ENCODE data around the gene DAPK3.
"Not testable (repeated sequence)": the region's sequence is repeated elsewhere in the genome, so short reads cannot be mapped to it uniquely, and the experiment has no call there.

DNA sequence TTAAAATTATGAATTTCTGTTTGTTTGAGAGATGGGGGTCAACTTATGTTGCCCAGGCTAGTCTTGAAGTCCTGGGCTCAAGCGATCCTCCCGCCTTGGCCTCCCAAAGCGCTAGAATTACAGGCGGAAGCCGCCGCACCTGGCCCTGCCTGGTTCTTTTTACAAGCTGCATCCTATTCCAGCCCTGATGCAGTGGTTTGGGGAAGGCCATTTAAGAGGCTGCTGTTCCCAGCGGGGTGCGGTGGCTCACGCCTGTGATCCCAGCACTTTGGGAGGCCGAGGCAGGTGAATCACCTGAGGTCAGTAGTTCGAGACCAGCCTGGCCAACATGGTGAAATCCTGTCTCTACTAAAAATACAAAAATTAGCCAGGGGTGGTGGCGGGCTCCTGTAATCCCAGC, 2.9 kb downstream of the DAPK3 start:
- TF ChIP-seq, protein P1, sequence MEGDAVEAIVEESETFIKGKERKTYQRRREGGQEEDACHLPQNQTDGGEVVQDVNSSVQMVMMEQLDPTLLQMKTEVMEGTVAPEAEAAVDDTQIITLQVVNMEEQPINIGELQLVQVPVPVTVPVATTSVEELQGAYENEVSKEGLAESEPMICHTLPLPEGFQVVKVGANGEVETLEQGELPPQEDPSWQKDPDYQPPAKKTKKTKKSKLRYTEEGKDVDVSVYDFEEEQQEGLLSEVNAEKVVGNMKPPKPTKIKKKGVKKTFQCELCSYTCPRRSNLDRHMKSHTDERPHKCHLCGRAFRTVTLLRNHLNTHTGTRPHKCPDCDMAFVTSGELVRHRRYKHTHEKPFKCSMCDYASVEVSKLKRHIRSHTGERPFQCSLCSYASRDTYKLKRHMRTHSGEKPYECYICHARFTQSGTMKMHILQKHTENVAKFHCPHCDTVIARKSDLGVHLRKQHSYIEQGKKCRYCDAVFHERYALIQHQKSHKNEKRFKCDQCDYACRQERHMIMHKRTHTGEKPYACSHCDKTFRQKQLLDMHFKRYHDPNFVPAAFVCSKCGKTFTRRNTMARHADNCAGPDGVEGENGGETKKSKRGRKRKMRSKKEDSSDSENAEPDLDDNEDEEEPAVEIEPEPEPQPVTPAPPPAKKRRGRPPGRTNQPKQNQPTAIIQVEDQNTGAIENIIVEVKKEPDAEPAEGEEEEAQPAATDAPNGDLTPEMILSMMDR (conservative IDR thresholded peaks at IDR 0.05), result not testable (repeated sequence)
- TF ChIP-seq ZFX (IDR thresholded peaks at IDR 0.05), result not testable (repeated sequence)
